Thymus (tissue), 11 donors: ENCODE measurements around the gene KMT2C. TPM values are rescaled to one million over a fixed set of nuclear protein-coding genes. Genes with fewer than 3 reads are reported as not detected.
"Not testable (repeated sequence)": the region's sequence is repeated elsewhere in the genome, so short reads cannot be mapped to it uniquely, and the experiment has no call there.

Source experiments
- DNase-seq, 9 donors: peaks; one replicate each; pipeline ENCODE4 v3.0.0-alpha.2; 2013; ENCODE audit warnings: low spot score in 9 of 9, low read depth in 6 of 9, missing footprints in 1 of 9
- H3K27ac ChIP-seq, 2 donors: one replicate each; pipeline ENCODE4 v1.5.1; 2013; ENCODE audit warnings: control low read depth in 1 of 2, low read depth in 1 of 2, low read length in 1 of 2, mild to moderate bottlenecking in 1 of 2, moderate library complexity in 1 of 2
- H3K27me3 ChIP-seq, 2 donors: one replicate each; pipeline ENCODE4 v1.5.1; 2013; ENCODE audit warnings: low read length in 1 of 2; ENCODE audit not compliant: control insufficient read depth in 2 of 2, insufficient read depth in 1 of 2
- H3K36me3 ChIP-seq, 2 donors: one replicate each; pipeline ENCODE4 v1.5.1; 2013; ENCODE audit warnings: low read length in 1 of 2, mild to moderate bottlenecking in 1 of 2, moderate library complexity in 1 of 2; ENCODE audit not compliant: control insufficient read depth in 2 of 2, insufficient read depth in 2 of 2
- H3K4me1 ChIP-seq, 2 donors: one replicate each; pipeline ENCODE4 v1.5.1; 2013; ENCODE audit warnings: low read length in 2 of 2; ENCODE audit not compliant: control insufficient read depth in 2 of 2, insufficient read depth in 2 of 2
- H3K4me3 ChIP-seq, 2 donors: one replicate each; pipeline ENCODE4 v1.5.1; 2013; ENCODE audit warnings: low read length in 2 of 2, control low read depth in 1 of 2, mild to moderate bottlenecking in 1 of 2
- H3K9me3 ChIP-seq, 2 donors: one replicate each; pipeline ENCODE4 v1.5.1; 2013; ENCODE audit warnings: low read length in 1 of 2, mild to moderate bottlenecking in 1 of 2; ENCODE audit not compliant: control insufficient read depth in 2 of 2, insufficient read depth in 1 of 2
- WGBS: extraction: QIAGEN DNeasy Blood & Tissue Kit; methylation state at CpG from one replicate; pipeline ENCODE4 v1.1.7; 2013; 5-methylcytosine and 5-hydroxymethylcytosine counted together
- polyA plus RNA-seq: library from polyadenylated mRNA; stranded (reverse); fragments of 200-250 nt; gene quantifications from one replicate; pipeline ENCODE4 v1.2.3, GENCODE V29; 2013
- total RNA-seq: library from RNA; stranded (reverse); fragments of 120-200 nt; gene quantifications from one replicate; pipeline ENCODE4 v1.2.4, GENCODE V29; 2013
- donor health status: healthy.

KMT2C gene
- total and polyA plus RNA-seq, 2 donors: 14.4 to 26.2 TPM

DNA sequence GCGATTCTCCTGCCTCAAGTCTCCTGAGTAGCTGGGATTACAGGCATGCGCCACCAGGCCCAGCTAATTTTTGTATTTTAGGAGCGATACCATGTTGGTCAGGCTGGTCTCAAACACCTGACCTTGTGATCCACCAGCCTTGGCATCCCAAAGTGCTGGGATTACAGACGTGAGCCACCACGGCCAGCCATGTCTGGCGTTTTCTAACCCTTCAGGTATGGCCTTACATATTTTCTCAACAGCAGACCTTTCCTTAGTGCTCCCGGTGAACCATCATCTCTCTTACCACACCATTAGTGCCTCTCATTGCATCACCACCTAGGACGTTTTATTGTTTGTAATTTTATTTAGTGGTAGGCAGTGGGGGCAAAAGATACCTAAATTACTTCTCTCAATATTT lies 194.5 kb downstream of the KMT2C start:
- not testable (repeated sequence) for H3K27ac ChIP-seq, H3K4me1 ChIP-seq, H3K36me3 ChIP-seq, DNase-seq, H3K4me3 ChIP-seq, H3K27me3 ChIP-seq, H3K9me3 ChIP-seq
- WGBS: 85% methylated on average over 8 of the region's 8 CpGs

DNA sequence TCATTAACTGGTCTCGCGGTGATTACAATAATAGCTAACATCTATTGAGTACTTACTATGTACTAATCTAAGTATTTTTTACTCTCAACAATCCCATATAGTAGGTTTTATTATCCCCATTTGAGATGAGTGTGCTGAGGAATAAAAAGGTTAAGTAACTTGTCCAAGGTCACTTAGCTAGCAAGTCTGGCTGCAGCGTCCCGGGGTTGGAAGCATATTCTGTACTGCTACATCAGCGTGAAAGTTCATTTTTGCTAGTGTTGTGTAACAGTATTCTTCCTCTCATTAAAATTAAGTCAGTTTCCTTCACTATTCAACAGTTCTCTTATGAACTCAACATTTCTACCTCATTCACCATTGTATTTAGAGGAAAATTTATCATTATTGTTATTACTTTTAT lies 199.5 kb downstream of the KMT2C start:
- not testable (repeated sequence) for H3K36me3 ChIP-seq, H3K4me3 ChIP-seq, H3K27ac ChIP-seq, H3K9me3 ChIP-seq, H3K27me3 ChIP-seq, H3K4me1 ChIP-seq, DNase-seq
- 98% methylated on average over 5 of the region's 5 CpGs for WGBS

DNA sequence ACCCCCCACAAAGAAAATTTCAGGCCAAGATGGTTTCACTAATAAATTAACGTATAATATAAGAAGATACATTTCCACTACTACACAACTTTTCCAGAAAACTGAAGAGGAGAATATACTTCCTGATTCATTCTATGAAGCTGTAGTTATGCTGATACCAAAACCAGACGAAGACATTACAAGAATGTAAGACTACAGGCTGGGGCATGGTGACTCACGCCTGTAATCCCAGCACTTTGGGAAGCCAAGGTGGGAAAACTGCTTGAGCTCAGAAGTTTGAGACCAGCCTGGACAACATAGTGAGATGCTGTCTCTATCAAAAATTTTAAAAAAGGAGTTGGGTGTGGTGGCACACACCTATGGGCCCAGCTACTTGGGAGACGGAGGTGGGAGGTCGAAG lies 201.4 kb downstream of the KMT2C start:
- not testable (repeated sequence) for H3K4me3 ChIP-seq, H3K27ac ChIP-seq, H3K36me3 ChIP-seq, H3K4me1 ChIP-seq, H3K9me3 ChIP-seq, DNase-seq, H3K27me3 ChIP-seq
- WGBS: 98% methylated on average over 5 of the region's 5 CpGs

DNA sequence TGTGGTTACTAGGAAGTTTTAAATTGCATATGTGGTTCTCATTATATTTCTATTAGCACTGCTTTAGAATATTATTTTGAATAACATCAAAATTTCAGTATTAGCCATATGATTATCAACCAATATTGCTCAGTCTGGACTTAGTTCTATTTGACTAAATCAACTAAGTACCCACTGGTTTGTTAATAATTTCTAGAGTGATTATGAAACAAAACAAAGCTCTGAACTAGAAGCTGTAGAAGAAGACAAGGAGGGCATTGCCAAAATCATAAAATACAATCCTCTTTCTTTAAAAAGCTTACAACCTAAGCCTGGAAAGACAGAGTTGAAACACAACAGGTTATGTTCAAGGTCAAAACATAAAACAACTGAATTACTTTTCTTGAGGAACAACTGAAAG lies 204.7 kb downstream of the KMT2C start:
- Histone ChIP-seq H3K4me3 (no peak overlapping the region), H3K27ac (no peak overlapping the region), H3K4me1 (no peaks in the 10 kb centered on the region), H3K9me3 (no peaks in the 10 kb centered on the region), H3K36me3 (peaks cover 0 to 7% of the 10 kb centered on the region in 2 donors), H3K27me3 (no peaks in the 10 kb centered on the region)
- DNase-seq: no peak

DNA sequence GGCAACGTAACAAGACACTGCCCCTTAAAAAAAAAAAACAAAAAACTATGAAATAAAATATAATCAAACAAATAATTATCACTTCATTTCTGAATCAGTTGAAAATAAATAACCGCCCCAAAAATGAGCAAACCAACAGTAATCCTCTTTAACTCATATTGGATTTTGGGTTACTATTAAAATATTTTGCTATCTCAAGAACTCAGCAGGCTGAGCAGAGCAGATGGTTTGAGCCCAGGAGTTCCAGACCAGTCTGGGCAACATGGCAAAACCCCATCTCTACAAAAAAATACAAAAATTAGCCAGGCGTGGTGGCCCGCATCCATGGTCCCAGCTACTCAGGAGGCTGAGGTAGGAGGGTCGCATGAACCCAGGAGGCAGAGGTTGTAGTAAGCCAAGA lies 216.2 kb downstream of the KMT2C start:
- not testable (repeated sequence) for H3K4me1 ChIP-seq, H3K9me3 ChIP-seq, DNase-seq, H3K27me3 ChIP-seq, H3K4me3 ChIP-seq, H3K27ac ChIP-seq
- H3K36me3 ChIP-seq: peaks cover 5 to 13% of the 10 kb centered on the region in 2 donors
- WGBS: 98% methylated on average over 5 of the region's 5 CpGs

DNA sequence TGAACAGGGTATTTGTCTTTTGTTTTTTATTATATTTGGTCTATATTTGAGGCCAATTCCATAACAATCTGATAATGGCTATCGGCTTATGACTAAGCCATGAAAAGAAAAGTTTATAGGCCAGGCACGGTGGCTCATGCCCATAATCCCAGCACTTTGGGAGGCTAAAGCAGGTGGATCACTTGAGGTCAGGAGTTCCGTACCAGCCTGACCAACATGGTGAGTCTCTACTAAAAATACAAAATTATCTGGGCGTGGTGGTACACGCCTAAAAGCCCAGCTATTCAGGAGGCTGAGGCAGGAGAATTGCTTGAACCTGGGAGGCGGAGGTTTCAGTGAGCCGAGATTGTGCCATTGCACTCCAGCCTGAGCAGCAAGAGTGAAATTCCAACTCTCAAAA lies 227.0 kb downstream of the KMT2C start:
- DNase-seq, H3K4me3 ChIP-seq, H3K4me1 ChIP-seq, H3K27me3 ChIP-seq, H3K27ac ChIP-seq, H3K9me3 ChIP-seq, H3K36me3 ChIP-seq: not testable (repeated sequence)
- WGBS: 98% methylated on average over 7 of the region's 7 CpGs

DNA sequence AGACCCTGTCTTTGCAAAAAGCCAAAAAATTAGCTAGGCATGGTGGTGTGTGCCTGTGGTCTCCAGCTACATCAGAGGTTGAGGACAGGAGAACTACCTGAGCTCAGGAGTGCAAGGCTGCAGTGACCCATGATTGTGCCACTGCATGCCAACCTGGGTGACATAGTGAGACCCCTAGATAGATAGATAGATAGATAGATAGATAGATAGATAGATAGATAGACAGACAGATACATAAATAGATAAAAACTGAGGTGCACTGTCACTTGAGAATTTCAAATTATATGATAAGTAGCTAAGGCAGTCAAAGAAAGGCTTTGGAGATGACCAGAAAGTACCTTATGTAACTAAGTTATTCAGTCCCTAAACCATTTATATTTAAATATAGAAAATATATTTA lies 231.4 kb downstream of the KMT2C start:
- DNase-seq, H3K9me3 ChIP-seq, H3K4me1 ChIP-seq, H3K4me3 ChIP-seq, H3K27ac ChIP-seq, H3K27me3 ChIP-seq: not testable (repeated sequence)
- H3K36me3 ChIP-seq: peaks cover 7 to 21% of the 10 kb centered on the region in 2 donors

DNA sequence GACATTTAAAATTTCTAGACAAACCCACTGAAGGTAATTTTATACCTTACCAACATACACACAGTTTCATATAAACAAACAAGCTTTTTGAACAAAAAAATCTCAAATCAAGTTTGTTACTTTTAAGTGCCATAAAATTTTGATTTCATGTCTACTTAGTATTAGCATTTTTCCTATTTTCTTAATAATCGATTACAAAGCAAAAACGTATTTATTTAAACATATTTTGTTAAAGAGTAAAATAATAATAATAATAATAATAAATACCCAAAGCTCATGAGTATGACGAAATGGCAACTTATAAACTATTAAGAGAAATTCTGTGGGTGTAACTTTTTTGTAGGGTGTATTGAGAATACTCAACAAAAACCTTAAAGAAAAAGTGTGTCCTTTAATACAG lies 232.7 kb downstream of the KMT2C start:
- WGBS: 98% methylated on average over 3 of the region's 3 CpGs
- no peak for DNase-seq
- Histone ChIP-seq H3K9me3 (no peaks in the 10 kb centered on the region), H3K27me3 (no peaks in the 10 kb centered on the region), H3K4me1 (no peaks in the 10 kb centered on the region), H3K27ac (no peak overlapping the region), H3K4me3 (no peak overlapping the region), H3K36me3 (peaks cover 10 to 28% of the 10 kb centered on the region in 2 donors)

DNA sequence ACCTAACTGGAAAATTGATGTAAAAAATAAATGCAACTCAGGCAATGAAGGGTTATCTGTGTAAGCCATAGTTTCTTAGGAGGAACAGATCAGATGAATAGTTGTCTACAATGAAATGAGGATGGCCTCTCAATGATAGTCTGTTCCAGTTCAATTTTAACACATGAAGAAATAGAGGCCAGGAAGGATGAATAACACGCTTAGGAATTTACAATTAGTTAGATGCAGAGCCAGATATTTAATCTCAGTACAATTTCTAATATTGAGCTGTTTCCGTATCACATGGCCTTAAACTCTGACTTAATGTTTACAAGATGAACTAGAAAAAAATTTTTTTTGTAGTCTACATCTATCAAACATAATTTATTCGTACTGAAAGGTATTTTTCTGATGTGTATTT lies 233.7 kb downstream of the KMT2C start:
- H3K27ac ChIP-seq: no peak overlapping the region
- no peaks in the 10 kb centered on the region for H3K4me1 ChIP-seq
- H3K36me3 ChIP-seq: peaks cover 11 to 32% of the 10 kb centered on the region in 2 donors
- DNase-seq: no peak
- 99% methylated on average over 3 of the region's 3 CpGs for WGBS
- no peaks in the 10 kb centered on the region for H3K27me3 ChIP-seq
- no peak overlapping the region for H3K4me3 ChIP-seq
- no peaks in the 10 kb centered on the region for H3K9me3 ChIP-seq

DNA sequence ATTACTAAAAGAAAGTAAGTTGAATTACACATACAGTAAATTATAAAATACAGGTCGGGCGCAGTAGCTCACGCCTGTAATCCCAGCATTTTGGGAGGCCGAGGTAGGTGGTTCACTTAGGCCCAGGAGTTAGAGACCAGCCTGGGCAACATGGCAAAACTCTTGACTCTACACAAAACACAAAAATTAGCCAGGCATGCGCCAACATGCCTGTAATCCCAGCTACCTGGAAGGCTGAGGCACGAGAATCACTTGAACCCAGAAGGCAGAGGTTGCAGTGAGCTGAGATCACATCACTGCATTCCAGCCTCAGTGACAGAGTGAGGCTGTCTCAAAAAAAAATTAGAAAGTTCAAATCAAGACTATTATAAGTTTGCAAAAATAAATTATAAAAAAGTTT lies 235.4 kb downstream of the KMT2C start:
- 98% methylated on average over 6 of the region's 6 CpGs for WGBS
- H3K36me3 ChIP-seq: peaks cover 14 to 46% of the 10 kb centered on the region in 2 donors
- no peak for DNase-seq

More for the DNA sequence above, 235.4 kb downstream of the KMT2C start:
- no peaks in the 10 kb centered on the region for H3K9me3 ChIP-seq
- H3K4me3 ChIP-seq: no peak overlapping the region
- no peaks in the 10 kb centered on the region for H3K27me3 ChIP-seq
- H3K4me1 ChIP-seq: no peaks in the 10 kb centered on the region
- no peak overlapping the region for H3K27ac ChIP-seq
